Measurements from ENCODE around the gene TRIM14.

Gene TRIM14

GRCh38 chr9:98085944-98086343, 33.1 kb downstream of the TRIM14 start:
- no peak for TF ChIP-seq KLF7 (tag by site-specific recombination; IDR thresholded peaks at IDR 0.05; ENCODE audit: borderline replicate concordance)
- no peak for TF ChIP-seq ZNF785 (tag by site-specific recombination; IDR thresholded peaks at IDR 0.05)
- TF ChIP-seq ZNF10 (tag by site-specific recombination; IDR thresholded peaks at IDR 0.05), result 0 out of 2 replicates have a peak, but pooled peaks have one; percentile 30
- Histone ChIP-seq H3K27ac (ENCODE audit: extremely low read depth, low read depth, low read length) (no peak overlapping the region), H3K36me3 (ENCODE audit: control insufficient read depth in 2 of 2, insufficient read depth in 1 of 2, low read length in 2 of 2) (peaks cover 3 to 59% of the 10 kb centered on the region in 2 experiments; a peak in 2 of 3 replicates), H3K9me3 (ENCODE audit: control insufficient read depth, insufficient read depth, low read depth, low read length) (no peaks in the 10 kb centered on the region), H3K4me3 (ENCODE audit: low read depth, low read length) (no peak overlapping the region), H3K4me1 (ENCODE audit: control insufficient read depth, insufficient read depth, low read length) (no peaks in the 10 kb centered on the region; the same call in 1 of the 2 replicates)
- ChIA-PET CTCF (interaction anchor here (3.4 kb wide), 1 partner anchor 12 kb away, joined by 22 read pairs; no protein-coding TSS in a partner anchor), POLR2A (interaction anchor here (1.0 kb wide), 1 partner anchor 171 kb away, joined by 3 read pairs; no protein-coding TSS in a partner anchor)

DNA sequence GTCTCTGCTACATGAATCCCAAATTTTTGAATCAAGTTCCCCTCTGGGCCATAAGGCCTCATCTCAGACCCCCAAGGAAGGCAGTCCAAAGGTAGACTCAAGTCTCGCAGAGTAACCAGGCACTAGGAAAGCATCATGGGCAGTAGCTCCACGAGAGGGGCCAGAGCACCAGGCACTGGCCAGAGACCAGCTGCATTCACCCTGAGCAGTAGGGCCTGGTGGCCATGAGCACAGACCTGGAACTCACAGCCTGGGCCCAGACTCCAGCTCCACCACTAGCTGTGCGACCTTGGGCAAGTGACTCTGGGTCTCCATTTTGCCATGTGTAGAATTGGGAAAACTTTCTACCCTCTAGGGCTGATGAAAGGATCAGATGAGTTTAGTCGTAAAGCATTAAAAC, 34.0 kb downstream of the TRIM14 start:
- Histone ChIP-seq H3K9me3 (ENCODE audit: control insufficient read depth, insufficient read depth, low read depth, low read length) (no peaks in the 10 kb centered on the region), H3K4me1 (ENCODE audit: control insufficient read depth, insufficient read depth, low read length) (no peaks in the 10 kb centered on the region; the same call in 1 of the 2 replicates), H3K36me3 (ENCODE audit: control insufficient read depth in 2 of 2, insufficient read depth in 1 of 2, low read length in 2 of 2) (peaks cover 3 to 67% of the 10 kb centered on the region in 2 experiments; a peak in 2 of 3 replicates), H3K27ac (ENCODE audit: extremely low read depth, low read depth, low read length) (no peak overlapping the region), H3K4me3 (ENCODE audit: low read depth, low read length) (no peak overlapping the region)
- CTCF ChIA-PET, result interaction anchor here (3.4 kb wide), 1 partner anchor 11 kb away, joined by 22 read pairs; no protein-coding TSS in a partner anchor
- TF ChIP-seq ZNF549 (tag by site-specific recombination; IDR thresholded peaks at IDR 0.05) (no peak), ZNF561 (tag by site-specific recombination; IDR thresholded peaks at IDR 0.05; ENCODE audit: borderline replicate concordance) (no peak), ZNF544 (tag by site-specific recombination; IDR thresholded peaks at IDR 0.05) (no peak), ZNF791 (tag by site-specific recombination; IDR thresholded peaks at IDR 0.05) (no peak), ZBTB44 (tag by site-specific recombination; IDR thresholded peaks at IDR 0.05) (no peak), ZNF585B (tag by site-specific recombination; IDR thresholded peaks at IDR 0.05) (no peak), ZNF558 (tag by site-specific recombination; IDR thresholded peaks at IDR 0.05) (no peak), ZNF23 (tag by site-specific recombination; IDR thresholded peaks at IDR 0.05; ENCODE audit: borderline replicate concordance) (no peak), ZNF639 (tag by site-specific recombination; IDR thresholded peaks at IDR 0.05) (no peak), HOXA7 (CRISPR knock-in tag; IDR thresholded peaks at IDR 0.05; ENCODE audit: borderline replicate concordance) (no peak), ZNF664 (tag by site-specific recombination; IDR thresholded peaks at IDR 0.05) (no peak)
- TF ChIP-seq, protein P1, sequence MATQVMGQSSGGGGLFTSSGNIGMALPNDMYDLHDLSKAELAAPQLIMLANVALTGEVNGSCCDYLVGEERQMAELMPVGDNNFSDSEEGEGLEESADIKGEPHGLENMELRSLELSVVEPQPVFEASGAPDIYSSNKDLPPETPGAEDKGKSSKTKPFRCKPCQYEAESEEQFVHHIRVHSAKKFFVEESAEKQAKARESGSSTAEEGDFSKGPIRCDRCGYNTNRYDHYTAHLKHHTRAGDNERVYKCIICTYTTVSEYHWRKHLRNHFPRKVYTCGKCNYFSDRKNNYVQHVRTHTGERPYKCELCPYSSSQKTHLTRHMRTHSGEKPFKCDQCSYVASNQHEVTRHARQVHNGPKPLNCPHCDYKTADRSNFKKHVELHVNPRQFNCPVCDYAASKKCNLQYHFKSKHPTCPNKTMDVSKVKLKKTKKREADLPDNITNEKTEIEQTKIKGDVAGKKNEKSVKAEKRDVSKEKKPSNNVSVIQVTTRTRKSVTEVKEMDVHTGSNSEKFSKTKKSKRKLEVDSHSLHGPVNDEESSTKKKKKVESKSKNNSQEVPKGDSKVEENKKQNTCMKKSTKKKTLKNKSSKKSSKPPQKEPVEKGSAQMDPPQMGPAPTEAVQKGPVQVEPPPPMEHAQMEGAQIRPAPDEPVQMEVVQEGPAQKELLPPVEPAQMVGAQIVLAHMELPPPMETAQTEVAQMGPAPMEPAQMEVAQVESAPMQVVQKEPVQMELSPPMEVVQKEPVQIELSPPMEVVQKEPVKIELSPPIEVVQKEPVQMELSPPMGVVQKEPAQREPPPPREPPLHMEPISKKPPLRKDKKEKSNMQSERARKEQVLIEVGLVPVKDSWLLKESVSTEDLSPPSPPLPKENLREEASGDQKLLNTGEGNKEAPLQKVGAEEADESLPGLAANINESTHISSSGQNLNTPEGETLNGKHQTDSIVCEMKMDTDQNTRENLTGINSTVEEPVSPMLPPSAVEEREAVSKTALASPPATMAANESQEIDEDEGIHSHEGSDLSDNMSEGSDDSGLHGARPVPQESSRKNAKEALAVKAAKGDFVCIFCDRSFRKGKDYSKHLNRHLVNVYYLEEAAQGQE (tag by site-specific recombination; IDR thresholded peaks at IDR 0.05), result no peak
- POLR2A ChIA-PET, result interaction anchor here (1.0 kb wide), 1 partner anchor 172 kb away, joined by 3 read pairs; no protein-coding TSS in a partner anchor
